Measurements from ENCODE around the gene ZCCHC8. TPM values are rescaled to one million over a fixed set of nuclear protein-coding genes. Genes with fewer than 3 reads are reported as not detected.
"Not testable (repeated sequence)": the region's sequence is repeated elsewhere in the genome, so short reads cannot be mapped to it uniquely, and the experiment has no call there.

Gene ZCCHC8
- total RNA-seq, 1 experiment from 2014 or later, result 35.3 TPM

- Histone ChIP-seq H3K27me3 (ENCODE audit: low read length) (no peaks in the 10 kb centered on the region), H3K9ac (ENCODE audit: low read length) (no peak overlapping the region), H4K20me1 (ENCODE audit: insufficient read depth, low read depth, low read length) (no peaks in the 10 kb centered on the region), H3K9me3 (ENCODE audit: low read length) (no peaks in the 10 kb centered on the region), H3K79me2 (ENCODE audit: low read length) (no peaks in the 10 kb centered on the region), H3K9me2 (replicated peaks; ENCODE audit: insufficient read depth, low read length) (no peaks in the 10 kb centered on the region), H3K27ac (ENCODE audit: low read length) (no peak overlapping the region), H3K4me1 (ENCODE audit: low read length) (no peaks in the 10 kb centered on the region), H3K36me3 (ENCODE audit: insufficient read depth, low read length) (no peaks in the 10 kb centered on the region), H3K4me2 (ENCODE audit: low read depth, low read length, poor library complexity, severe bottlenecking) (no peak overlapping the region), H2AFZ (ENCODE audit: low read length) (no peak overlapping the region), H3K4me3 (ENCODE audit: low read length) (no peak overlapping the region)
- DNase-seq, result no peak
Observed at GRCh38 chr12:122449317-122449716, 51.4 kb downstream of the ZCCHC8 start.

DNA sequence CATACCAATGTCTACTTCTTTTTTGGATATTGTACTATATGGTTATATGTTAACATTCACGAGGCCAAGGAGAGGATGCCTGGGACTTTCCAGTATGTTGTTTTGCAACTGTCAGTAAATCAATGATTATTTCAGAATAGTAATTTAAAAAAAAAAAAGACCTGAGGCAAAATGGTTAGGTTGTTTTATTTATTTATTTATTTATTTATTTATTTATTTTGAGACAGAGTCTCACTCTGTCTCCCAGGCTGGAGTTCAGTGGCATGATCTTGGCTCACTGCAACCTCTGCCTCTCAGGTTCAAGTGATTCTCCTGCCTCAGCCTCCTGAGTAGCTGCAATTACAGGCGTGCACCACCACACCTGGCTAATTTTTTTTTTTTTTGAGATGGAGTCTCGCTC is 52.9 kb downstream of the ZCCHC8 start:
- not testable (repeated sequence) for H3K9me3 ChIP-seq (ENCODE audit: low read length); H2AFZ ChIP-seq (ENCODE audit: low read length); H3K4me2 ChIP-seq (ENCODE audit: low read depth, low read length, poor library complexity, severe bottlenecking); H3K4me3 ChIP-seq (ENCODE audit: low read length); H3K79me2 ChIP-seq (ENCODE audit: low read length); H4K20me1 ChIP-seq (ENCODE audit: insufficient read depth, low read depth, low read length); H3K9me2 ChIP-seq (replicated peaks; ENCODE audit: insufficient read depth, low read length); H3K27me3 ChIP-seq (ENCODE audit: low read length); H3K36me3 ChIP-seq (ENCODE audit: insufficient read depth, low read length); DNase-seq; H3K9ac ChIP-seq (ENCODE audit: low read length); H3K4me1 ChIP-seq (ENCODE audit: low read length); H3K27ac ChIP-seq (ENCODE audit: low read length)

DNA sequence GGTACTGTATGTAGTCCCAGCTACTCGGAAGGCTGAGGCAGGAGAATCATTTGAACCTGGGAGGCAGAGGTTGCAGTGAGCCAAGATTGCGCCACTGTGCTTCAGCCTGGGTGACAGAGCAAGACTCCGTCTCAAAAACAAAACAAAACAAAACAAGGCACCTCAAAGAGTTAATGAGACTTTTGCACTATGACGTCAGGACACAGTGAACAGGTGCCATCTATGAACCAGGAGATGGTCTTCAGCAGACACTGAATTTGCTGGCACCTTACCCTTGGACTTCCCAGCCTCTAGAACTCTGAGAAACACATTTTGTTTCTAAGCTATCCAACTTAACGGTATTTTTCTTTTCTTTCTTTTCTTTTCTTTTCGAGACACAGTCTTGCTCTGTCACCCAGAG is 54.3 kb downstream of the ZCCHC8 start:
- H2AFZ ChIP-seq (ENCODE audit: low read length), result not testable (repeated sequence)

GRCh38 chr12:122444071-122444470 is 56.7 kb downstream of the ZCCHC8 start:
- not testable (repeated sequence) for H3K79me2 ChIP-seq (ENCODE audit: low read length); H4K20me1 ChIP-seq (ENCODE audit: insufficient read depth, low read depth, low read length); DNase-seq; H3K4me3 ChIP-seq (ENCODE audit: low read length); H3K4me2 ChIP-seq (ENCODE audit: low read depth, low read length, poor library complexity, severe bottlenecking); H3K9me3 ChIP-seq (ENCODE audit: low read length); H3K9ac ChIP-seq (ENCODE audit: low read length); H3K27ac ChIP-seq (ENCODE audit: low read length); H3K4me1 ChIP-seq (ENCODE audit: low read length); H3K27me3 ChIP-seq (ENCODE audit: low read length); H3K36me3 ChIP-seq (ENCODE audit: insufficient read depth, low read length); H3K9me2 ChIP-seq (replicated peaks; ENCODE audit: insufficient read depth, low read length); H2AFZ ChIP-seq (ENCODE audit: low read length)

More for the DNA sequence above, 54.3 kb downstream of the ZCCHC8 start:
- H4K20me1 ChIP-seq (ENCODE audit: insufficient read depth, low read depth, low read length); H3K9me3 ChIP-seq (ENCODE audit: low read length); H3K27ac ChIP-seq (ENCODE audit: low read length); H3K9ac ChIP-seq (ENCODE audit: low read length); H3K79me2 ChIP-seq (ENCODE audit: low read length); H3K36me3 ChIP-seq (ENCODE audit: insufficient read depth, low read length); H3K4me2 ChIP-seq (ENCODE audit: low read depth, low read length, poor library complexity, severe bottlenecking); DNase-seq; H3K4me3 ChIP-seq (ENCODE audit: low read length); H3K27me3 ChIP-seq (ENCODE audit: low read length); H3K9me2 ChIP-seq (replicated peaks; ENCODE audit: insufficient read depth, low read length); H3K4me1 ChIP-seq (ENCODE audit: low read length): not testable (repeated sequence)

GRCh38 chr12:122438822-122439221 is 61.9 kb downstream of the ZCCHC8 start:
- H3K27ac ChIP-seq (ENCODE audit: low read length); H3K4me2 ChIP-seq (ENCODE audit: low read depth, low read length, poor library complexity, severe bottlenecking): not testable (repeated sequence)

DNA sequence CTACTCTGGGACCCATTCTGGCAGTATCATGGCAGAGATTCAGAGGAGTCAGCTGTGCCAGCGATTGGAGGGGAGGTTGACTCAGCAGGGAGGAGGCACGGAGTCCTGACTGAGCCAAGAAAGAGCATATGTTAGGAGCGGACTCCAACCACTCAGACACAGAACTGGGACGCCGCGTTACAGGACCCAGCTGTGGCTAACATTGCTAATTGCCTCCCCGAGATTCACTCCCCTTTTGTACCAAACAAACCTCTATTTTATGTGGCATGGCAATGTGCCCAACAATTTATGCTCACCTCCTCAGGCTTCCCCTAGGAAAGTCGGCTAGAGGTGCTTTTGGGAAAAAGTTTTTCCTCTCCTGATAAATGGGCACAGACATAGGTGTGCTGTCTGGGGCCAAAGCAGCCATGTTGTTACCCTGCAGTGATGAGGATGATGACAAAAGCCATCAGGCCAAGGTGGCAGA is 63.0 kb downstream of the ZCCHC8 start:
- Histone ChIP-seq H3K27me3 (ENCODE audit: low read length) (no peaks in the 10 kb centered on the region), H3K4me1 (ENCODE audit: low read length) (no peaks in the 10 kb centered on the region), H3K79me2 (ENCODE audit: low read length) (no peaks in the 10 kb centered on the region), H3K27ac (ENCODE audit: low read length) (no peak overlapping the region), H3K9me2 (replicated peaks; ENCODE audit: insufficient read depth, low read length) (no peaks in the 10 kb centered on the region), H3K4me2 (ENCODE audit: low read depth, low read length, poor library complexity, severe bottlenecking) (no peak overlapping the region), H4K20me1 (ENCODE audit: insufficient read depth, low read depth, low read length) (no peaks in the 10 kb centered on the region), H2AFZ (ENCODE audit: low read length) (no peak overlapping the region), H3K9me3 (ENCODE audit: low read length) (no peaks in the 10 kb centered on the region), H3K36me3 (ENCODE audit: insufficient read depth, low read length) (no peaks in the 10 kb centered on the region), H3K4me3 (ENCODE audit: low read length) (no peak overlapping the region), H3K9ac (ENCODE audit: low read length) (no peak overlapping the region)
- DNase-seq, result no peak

More at GRCh38 chr12:122438822-122439221, 61.9 kb downstream of the ZCCHC8 start:
- not testable (repeated sequence) for DNase-seq; H3K79me2 ChIP-seq (ENCODE audit: low read length); H3K9me3 ChIP-seq (ENCODE audit: low read length); H4K20me1 ChIP-seq (ENCODE audit: insufficient read depth, low read depth, low read length); H3K36me3 ChIP-seq (ENCODE audit: insufficient read depth, low read length); H2AFZ ChIP-seq (ENCODE audit: low read length); H3K4me1 ChIP-seq (ENCODE audit: low read length); H3K9ac ChIP-seq (ENCODE audit: low read length); H3K27me3 ChIP-seq (ENCODE audit: low read length); H3K4me3 ChIP-seq (ENCODE audit: low read length); H3K9me2 ChIP-seq (replicated peaks; ENCODE audit: insufficient read depth, low read length)

DNA sequence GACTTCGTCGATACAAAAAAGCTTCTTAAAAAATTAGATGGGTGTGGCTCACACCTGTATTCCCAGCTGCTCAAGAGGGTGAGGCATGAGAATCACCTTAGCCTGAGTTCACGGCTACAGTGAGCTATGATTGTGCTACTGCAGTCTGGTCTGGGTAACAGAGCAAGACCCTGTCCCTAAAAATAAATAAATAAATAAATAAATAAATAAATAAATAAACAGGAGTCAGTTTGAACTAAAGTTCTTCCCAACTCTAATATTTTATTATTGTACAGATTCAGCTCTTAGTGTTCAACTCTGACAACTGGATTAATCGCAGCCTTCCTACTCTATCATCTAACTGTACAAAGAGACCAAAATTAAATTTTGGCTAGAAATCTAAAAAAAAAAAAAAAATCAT is 65.5 kb downstream of the ZCCHC8 start:
- H3K9me3 ChIP-seq (ENCODE audit: low read length), result no peaks in the 10 kb centered on the region
- no peaks in the 10 kb centered on the region for H3K9me2 ChIP-seq (replicated peaks; ENCODE audit: insufficient read depth, low read length)
- no peaks in the 10 kb centered on the region for H3K79me2 ChIP-seq (ENCODE audit: low read length)
- H3K36me3 ChIP-seq (ENCODE audit: insufficient read depth, low read length), result no peaks in the 10 kb centered on the region
- no peak overlapping the region for H2AFZ ChIP-seq (ENCODE audit: low read length)
- no peak overlapping the region for H3K4me2 ChIP-seq (ENCODE audit: low read depth, low read length, poor library complexity, severe bottlenecking)
- no peak for DNase-seq
- no peak overlapping the region for H3K4me3 ChIP-seq (ENCODE audit: low read length)
- H3K27me3 ChIP-seq (ENCODE audit: low read length), result no peaks in the 10 kb centered on the region
- no peak overlapping the region for H3K9ac ChIP-seq (ENCODE audit: low read length)
- H4K20me1 ChIP-seq (ENCODE audit: insufficient read depth, low read depth, low read length), result no peaks in the 10 kb centered on the region
- H3K27ac ChIP-seq (ENCODE audit: low read length), result no peak overlapping the region
- H3K4me1 ChIP-seq (ENCODE audit: low read length), result no peaks in the 10 kb centered on the region

DNA sequence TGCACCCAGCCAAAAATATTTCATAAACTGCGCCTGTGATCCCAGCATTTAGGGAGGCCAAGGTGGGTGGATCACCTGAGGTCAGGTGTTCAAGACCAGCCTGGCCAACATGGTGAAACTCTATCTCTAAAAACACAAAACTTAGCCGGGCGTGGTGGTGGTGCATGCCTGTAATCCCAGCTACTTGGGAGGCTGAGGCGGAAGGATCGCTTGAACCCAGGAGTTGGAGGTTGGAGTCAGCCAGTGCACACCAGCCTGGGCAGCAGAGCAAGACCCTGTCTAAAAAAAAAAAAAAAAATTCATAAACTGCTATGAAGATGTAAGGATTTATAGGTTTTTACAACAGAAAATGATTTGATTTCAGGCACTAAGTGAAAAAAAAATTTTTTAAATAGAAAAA is 71.7 kb downstream of the ZCCHC8 start:
- not testable (repeated sequence) for H3K9me3 ChIP-seq (ENCODE audit: low read length); H3K9me2 ChIP-seq (replicated peaks; ENCODE audit: insufficient read depth, low read length); H3K4me1 ChIP-seq (ENCODE audit: low read length); H3K79me2 ChIP-seq (ENCODE audit: low read length); H3K9ac ChIP-seq (ENCODE audit: low read length); H3K4me3 ChIP-seq (ENCODE audit: low read length); DNase-seq; H4K20me1 ChIP-seq (ENCODE audit: insufficient read depth, low read depth, low read length); H3K27me3 ChIP-seq (ENCODE audit: low read length); H3K4me2 ChIP-seq (ENCODE audit: low read depth, low read length, poor library complexity, severe bottlenecking); H3K36me3 ChIP-seq (ENCODE audit: insufficient read depth, low read length); H3K27ac ChIP-seq (ENCODE audit: low read length); H2AFZ ChIP-seq (ENCODE audit: low read length)

- H3K4me3 ChIP-seq (ENCODE audit: low read length), result no peak overlapping the region
- no peaks in the 10 kb centered on the region for H4K20me1 ChIP-seq (ENCODE audit: insufficient read depth, low read depth, low read length)
- H3K4me2 ChIP-seq (ENCODE audit: low read depth, low read length, poor library complexity, severe bottlenecking), result no peak overlapping the region
- no peak overlapping the region for H2AFZ ChIP-seq (ENCODE audit: low read length)
- no peaks in the 10 kb centered on the region for H3K9me3 ChIP-seq (ENCODE audit: low read length)
- H3K9ac ChIP-seq (ENCODE audit: low read length), result no peak overlapping the region
- no peaks in the 10 kb centered on the region for H3K9me2 ChIP-seq (replicated peaks; ENCODE audit: insufficient read depth, low read length)
- peaks cover 19% of the 10 kb centered on the region for H3K4me1 ChIP-seq (ENCODE audit: low read length)
- H3K27me3 ChIP-seq (ENCODE audit: low read length), result no peaks in the 10 kb centered on the region
- no peak for DNase-seq
- no peak overlapping the region for H3K27ac ChIP-seq (ENCODE audit: low read length)
- H3K79me2 ChIP-seq (ENCODE audit: low read length), result no peaks in the 10 kb centered on the region
- no peaks in the 10 kb centered on the region for H3K36me3 ChIP-seq (ENCODE audit: insufficient read depth, low read length)
Observed at GRCh38 chr12:122427403-122427802, 73.3 kb downstream of the ZCCHC8 start.

Measured in Karpas-422 (cell line).